NCI-H146 (cell line): ENCODE measurements around the gene DDX28.
"Not testable (repeated sequence)": the region's sequence is repeated elsewhere in the genome, so short reads cannot be mapped to it uniquely, and the experiment has no call there.

Source experiments
- DNase-seq: peaks from one replicate; lab custom pipeline; 2025; lab: John Stamatoyannopoulos, UW

The DDX28 gene

GRCh38 chr16:67994040-67994408 lies 29.0 kb downstream of the DDX28 start:
- DNase-seq, result not testable (repeated sequence)

GRCh38 chr16:67993207-67994039 lies 29.6 kb downstream of the DDX28 start:
- peak; percentile 57 for DNase-seq

GRCh38 chr16:67992661-67993206 lies 30.3 kb downstream of the DDX28 start:
- no peak for DNase-seq

- DNase-seq, result no peak
Observed at GRCh38 chr16:67990018-67990386, 33.0 kb downstream of the DDX28 start.

GRCh38 chr16:67989322-67990017 lies 33.6 kb downstream of the DDX28 start:
- DNase-seq, result no peak

GRCh38 chr16:67988675-67989074 lies 34.4 kb downstream of the DDX28 start:
- no peak for DNase-seq

- no peak for DNase-seq
Observed at GRCh38 chr16:67987460-67988160, 35.4 kb downstream of the DDX28 start.

- no peak for DNase-seq
Observed at GRCh38 chr16:67986949-67987348, 36.1 kb downstream of the DDX28 start.

GRCh38 chr16:67982011-67982696 lies 40.9 kb downstream of the DDX28 start:
- DNase-seq, result peak; percentile 26

GRCh38 chr16:67979955-67980678 lies 42.9 kb downstream of the DDX28 start, which contains the start of gene DPEP3:
DPEP3 (minus strand) TSS chr16:67980499; CDS start chr16:67980380, 119 bp downstream.
- no peak for DNase-seq

- DNase-seq, result no peak
Observed at GRCh38 chr16:67977469-67978227, 45.4 kb downstream of the DDX28 start.

GRCh38 chr16:67977005-67977404 lies 46.0 kb downstream of the DDX28 start:
- no peak for DNase-seq

GRCh38 chr16:67976205-67976604 lies 46.8 kb downstream of the DDX28 start:
- DNase-seq, result no peak

- DNase-seq, result no peak
Observed at GRCh38 chr16:67975321-67976105, 47.5 kb downstream of the DDX28 start.

GRCh38 chr16:67972285-67972684 lies 50.7 kb downstream of the DDX28 start:
- DNase-seq, result not testable (repeated sequence)

- DNase-seq, result no peak
Observed at GRCh38 chr16:67971111-67971510, 51.9 kb downstream of the DDX28 start.
